Measurements from ENCODE around the gene SNAP25. TPM values are rescaled to one million over a fixed set of nuclear protein-coding genes. Genes with fewer than 3 reads are reported as not detected.
A peak's percentile ranks its signal among the peaks of the same experiment; 100 is the strongest.

Gene SNAP25
- total RNA-seq, 2 experiments from 2014 or later = not detected

DNA sequence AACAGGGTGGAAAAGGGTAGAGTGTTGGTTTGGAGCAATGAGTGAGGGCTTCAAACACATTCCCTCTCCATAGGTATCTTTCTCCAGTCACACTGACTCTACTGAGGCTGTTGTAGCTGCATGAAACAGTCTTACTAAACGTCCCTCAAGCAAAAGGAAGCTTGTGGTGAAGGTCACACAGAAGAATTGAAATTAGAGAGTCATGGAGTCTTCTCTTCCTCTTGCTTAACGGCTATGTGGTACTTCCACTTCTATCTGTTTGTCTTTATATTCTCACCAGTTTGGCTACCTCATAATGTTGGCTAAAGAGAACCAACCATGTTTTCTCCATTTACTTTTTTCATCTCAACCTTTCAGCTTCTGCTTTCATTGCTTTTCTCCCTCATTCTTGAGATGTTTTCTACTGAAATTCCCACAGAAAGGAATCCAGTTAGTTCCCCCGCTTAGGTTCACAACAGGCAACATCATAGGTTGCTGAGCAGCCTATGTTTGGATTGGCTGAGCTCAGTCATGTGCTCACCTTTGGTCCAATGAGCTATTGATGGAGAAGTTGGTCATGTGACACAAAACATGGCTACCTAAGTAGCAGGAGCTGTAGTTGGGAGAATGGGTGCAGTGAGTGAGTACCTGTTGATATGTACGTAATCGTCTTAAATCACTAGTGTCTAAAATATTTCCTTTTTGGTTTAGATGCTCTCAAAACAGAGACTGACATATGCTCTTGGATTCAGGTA, 99.8 kb downstream of the SNAP25 start:
- H3K36me3 Mint-ChIP-seq = no peaks in the 10 kb centered on the region
- H3K4me1 Mint-ChIP-seq = no peaks in the 10 kb centered on the region
- no peak overlapping the region for H3K4me3 Mint-ChIP-seq
- no peak for DNase-seq
- H3K27ac Mint-ChIP-seq = no peak overlapping the region
- H3K9me3 Mint-ChIP-seq = peaks cover 3% of the 10 kb centered on the region
- peaks cover 21% of the 10 kb centered on the region for H3K27me3 Mint-ChIP-seq

DNA sequence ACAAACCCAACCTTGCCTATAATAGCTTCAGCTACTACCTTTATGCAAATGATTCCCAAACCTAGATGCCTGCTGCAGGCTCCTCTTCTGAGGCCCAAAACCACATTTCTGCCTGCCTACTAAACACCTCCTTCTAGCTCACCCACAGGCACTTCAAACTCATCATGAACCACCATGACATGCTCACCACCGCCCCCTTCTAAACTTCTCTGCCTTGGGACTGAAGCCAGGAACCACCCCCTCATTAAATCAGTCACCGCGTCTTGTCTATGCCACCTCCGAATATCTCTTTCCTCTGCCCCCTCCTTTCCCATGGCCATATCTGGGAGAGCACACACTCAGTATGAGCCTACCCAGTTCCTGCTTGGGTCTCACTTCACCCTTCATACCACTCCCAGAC, 101.2 kb downstream of the SNAP25 start:
- no peak overlapping the region for H3K27ac Mint-ChIP-seq
- H3K4me1 Mint-ChIP-seq = no peaks in the 10 kb centered on the region
- peaks cover 17% of the 10 kb centered on the region for H3K27me3 Mint-ChIP-seq

DNA sequence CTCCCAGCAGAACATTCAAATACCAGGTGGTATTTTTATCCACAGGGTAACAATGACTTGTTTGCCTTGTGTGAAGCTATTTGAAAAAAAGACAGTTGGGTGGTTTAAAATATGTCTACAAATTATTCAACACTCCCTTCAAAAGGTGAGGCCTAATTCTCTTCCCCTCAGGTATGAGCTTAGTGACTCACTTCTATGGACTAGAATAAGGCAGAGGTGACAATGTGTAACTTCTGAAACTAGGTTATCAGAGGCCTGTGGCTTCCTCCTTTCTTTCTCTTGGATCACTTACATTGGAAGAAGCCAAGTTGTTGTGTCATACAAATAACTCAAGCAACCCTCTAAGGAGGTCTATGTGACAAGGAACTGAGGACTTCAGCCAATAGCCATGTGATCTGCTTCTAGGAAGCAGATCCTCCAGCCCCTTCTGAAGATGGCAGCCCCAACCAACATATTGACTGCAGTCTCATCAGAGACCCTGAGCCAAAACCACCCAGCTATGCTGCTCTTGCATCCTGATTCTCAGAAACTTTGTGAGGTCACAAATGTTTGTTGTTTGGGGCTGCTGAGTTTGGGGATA, 102.6 kb downstream of the SNAP25 start:
- DNase-seq = no peak
- peaks cover 17% of the 10 kb centered on the region for H3K27me3 Mint-ChIP-seq
- no peak overlapping the region for H3K4me3 Mint-ChIP-seq
- H3K4me1 Mint-ChIP-seq = no peaks in the 10 kb centered on the region
- H3K9me3 Mint-ChIP-seq = peaks cover 2% of the 10 kb centered on the region
- no peak overlapping the region for H3K27ac Mint-ChIP-seq
- H3K36me3 Mint-ChIP-seq = no peaks in the 10 kb centered on the region

More for the DNA sequence above, 101.2 kb downstream of the SNAP25 start:
- Mint-ChIP-seq H3K4me3 (no peak overlapping the region), H3K36me3 (no peaks in the 10 kb centered on the region), H3K9me3 (peaks cover 3% of the 10 kb centered on the region)
- DNase-seq = no peak

DNA sequence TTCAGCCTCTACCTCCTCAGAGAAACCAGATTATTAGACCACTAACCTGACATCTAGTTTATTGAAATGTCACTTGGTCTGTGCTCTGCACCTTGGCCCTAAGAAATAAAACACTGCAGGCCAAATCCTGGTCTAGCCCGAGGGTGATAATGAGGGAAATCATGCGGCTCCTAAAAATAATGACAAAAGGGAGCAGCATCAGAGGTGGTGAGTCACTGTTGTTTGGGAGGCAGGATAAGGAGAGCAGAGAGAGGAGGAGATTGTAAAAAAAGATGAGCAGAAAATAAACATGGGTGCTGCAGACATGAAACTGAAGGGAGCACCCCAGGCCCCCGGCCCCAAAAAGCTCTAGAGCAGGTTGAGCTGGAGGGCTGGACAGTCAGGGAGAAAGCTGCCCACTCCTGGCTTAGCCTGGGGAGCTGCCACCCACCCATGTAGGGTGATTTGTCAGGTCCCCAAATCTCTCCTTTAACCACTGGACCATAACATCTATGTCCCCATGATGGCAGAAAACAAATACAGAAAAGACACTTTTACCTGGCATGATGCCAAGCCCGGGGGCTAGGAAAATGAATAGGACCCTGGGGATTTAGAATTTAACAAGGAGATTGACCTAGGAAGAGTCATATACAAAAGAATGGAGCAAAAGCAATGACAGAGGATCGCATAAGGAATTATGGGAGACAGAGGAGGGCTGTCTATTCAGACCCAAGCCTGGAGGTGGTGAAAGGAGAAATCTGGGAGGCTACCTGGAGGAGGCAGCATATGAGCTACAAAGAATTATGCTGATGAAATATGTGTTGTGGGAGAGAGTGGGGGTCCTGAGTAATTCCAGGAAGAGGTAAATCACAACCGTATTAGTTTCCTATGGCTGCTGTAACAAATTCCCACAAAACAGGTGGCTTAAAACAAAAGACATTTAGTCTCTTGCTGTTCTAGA, 103.7 kb downstream of the SNAP25 start:
- H3K27ac Mint-ChIP-seq = no peak overlapping the region
- peaks cover 17% of the 10 kb centered on the region for H3K27me3 Mint-ChIP-seq
- no peak overlapping the region for H3K4me3 Mint-ChIP-seq
- H3K9me3 Mint-ChIP-seq = no peaks in the 10 kb centered on the region
- no peaks in the 10 kb centered on the region for H3K4me1 Mint-ChIP-seq
- DNase-seq = no peak
- H3K36me3 Mint-ChIP-seq = no peaks in the 10 kb centered on the region

DNA sequence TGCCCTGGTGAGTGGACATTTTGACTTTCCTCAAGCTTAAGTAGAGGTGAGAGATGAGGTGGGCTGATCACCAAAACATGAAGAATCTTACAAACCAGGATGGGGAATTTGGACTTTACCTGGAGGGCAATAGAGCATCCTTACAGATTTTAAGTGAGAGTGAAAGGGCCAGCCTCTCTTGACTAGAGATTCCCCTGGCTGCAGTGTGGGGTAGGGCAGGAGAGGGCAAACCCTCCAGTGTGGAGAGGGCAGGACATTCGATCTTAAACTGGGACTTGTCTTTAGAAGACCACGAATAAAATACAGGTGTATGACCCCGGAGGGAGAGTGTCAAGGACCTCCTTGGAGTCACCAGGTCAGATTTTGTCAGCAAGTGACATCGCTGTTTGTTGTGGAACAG, 105.1 kb downstream of the SNAP25 start:
- Mint-ChIP-seq H3K4me3 (no peak overlapping the region), H3K9me3 (no peaks in the 10 kb centered on the region), H3K36me3 (no peaks in the 10 kb centered on the region), H3K4me1 (no peaks in the 10 kb centered on the region), H3K27me3 (peaks cover 13% of the 10 kb centered on the region), H3K27ac (no peak overlapping the region)
- DNase-seq = no peak

DNA sequence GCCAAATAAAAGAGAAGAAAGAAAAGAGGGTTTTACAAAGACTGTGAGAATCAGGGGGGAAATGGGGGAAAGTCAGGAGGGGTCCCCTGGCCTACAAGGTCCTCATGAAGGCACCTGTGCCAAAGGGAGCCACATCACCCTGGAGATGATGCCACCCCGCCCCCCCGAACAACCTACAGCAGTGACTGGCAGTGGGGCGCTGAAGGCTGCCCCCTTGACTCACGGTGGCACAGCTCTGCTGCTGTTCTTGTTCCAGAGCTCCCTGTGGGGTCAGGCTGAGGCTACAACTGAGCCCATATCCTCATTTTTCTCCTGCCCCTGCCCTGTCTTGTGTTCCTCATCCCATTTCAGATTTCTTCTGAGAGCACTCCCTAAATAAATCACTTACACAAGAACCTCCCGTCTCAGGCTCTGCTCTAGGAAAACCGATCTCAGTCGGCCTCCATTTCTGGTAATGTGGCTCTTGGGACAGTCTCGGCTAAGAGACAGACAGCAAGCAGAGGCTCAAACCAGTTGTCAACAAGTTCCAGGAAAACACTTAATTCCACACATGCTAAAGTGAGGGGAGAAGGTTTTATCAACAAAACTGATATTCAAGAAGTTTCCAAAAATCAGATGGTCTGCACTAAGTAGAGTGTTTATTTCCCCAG, 105.7 kb downstream of the SNAP25 start:
- Mint-ChIP-seq H3K9me3 (no peaks in the 10 kb centered on the region), H3K4me1 (no peaks in the 10 kb centered on the region), H3K27me3 (peaks cover 12% of the 10 kb centered on the region), H3K4me3 (no peak overlapping the region), H3K27ac (no peak overlapping the region), H3K36me3 (no peaks in the 10 kb centered on the region)
- no peak for DNase-seq

DNA sequence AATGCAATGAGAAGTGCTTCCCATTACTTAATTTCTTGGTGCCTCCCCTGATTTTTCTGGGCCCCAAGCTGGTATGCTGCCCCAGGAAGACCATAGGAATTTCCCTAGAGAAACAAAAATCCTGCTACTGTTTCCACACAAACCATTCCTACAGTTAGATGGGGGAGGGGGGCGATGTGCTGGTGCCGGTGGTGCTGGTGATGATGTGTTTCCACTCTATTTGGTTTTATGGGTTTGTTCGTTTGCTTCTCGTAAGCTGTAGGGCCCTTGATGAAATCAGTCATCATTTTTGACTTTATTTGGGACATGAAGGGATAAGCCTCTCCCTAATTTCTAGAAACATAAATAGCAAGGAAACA, 110.2 kb downstream of the SNAP25 start:
- H3K9me3 Mint-ChIP-seq = no peaks in the 10 kb centered on the region
- no peak overlapping the region for H3K27ac Mint-ChIP-seq
- H3K27me3 Mint-ChIP-seq = peaks cover 6% of the 10 kb centered on the region

DNA sequence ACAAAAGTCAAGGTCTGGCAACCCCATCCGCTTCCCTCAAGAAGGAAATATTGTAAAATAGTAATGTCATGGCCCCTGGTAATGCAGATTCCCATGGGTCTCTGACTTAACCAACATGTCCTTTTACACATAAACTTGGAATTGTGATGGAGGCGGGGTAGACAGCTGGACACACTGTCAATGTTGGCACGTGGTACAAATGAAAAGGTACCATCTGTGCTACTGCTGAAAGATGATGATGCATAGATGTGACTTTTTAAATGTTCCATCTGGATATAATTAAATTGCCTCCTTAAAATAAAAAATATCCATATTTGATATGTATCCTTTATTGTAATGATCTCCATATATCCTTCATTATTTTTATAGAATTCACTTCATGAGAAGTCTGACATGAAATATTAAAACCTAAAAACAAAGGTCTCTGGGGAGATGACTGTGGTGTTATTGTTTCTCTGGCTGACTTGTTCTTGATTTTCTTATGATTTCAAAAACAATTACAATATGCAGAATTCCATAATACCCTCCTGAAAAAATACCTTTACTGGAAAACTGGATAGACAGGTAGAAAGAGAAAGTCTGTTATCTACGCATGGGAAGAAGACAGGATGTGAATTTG, 110.9 kb downstream of the SNAP25 start:
- DNase-seq = no peak
- H3K27ac Mint-ChIP-seq = no peak overlapping the region
- H3K4me3 Mint-ChIP-seq = no peak overlapping the region
- H3K4me1 Mint-ChIP-seq = no peaks in the 10 kb centered on the region
- no peaks in the 10 kb centered on the region for H3K36me3 Mint-ChIP-seq
- H3K9me3 Mint-ChIP-seq = no peaks in the 10 kb centered on the region
- H3K27me3 Mint-ChIP-seq = peaks cover 4% of the 10 kb centered on the region

More for the DNA sequence above, 110.2 kb downstream of the SNAP25 start:
- no peaks in the 10 kb centered on the region for H3K4me1 Mint-ChIP-seq
- no peak overlapping the region for H3K4me3 Mint-ChIP-seq
- no peak for DNase-seq
- H3K36me3 Mint-ChIP-seq = no peaks in the 10 kb centered on the region

DNA sequence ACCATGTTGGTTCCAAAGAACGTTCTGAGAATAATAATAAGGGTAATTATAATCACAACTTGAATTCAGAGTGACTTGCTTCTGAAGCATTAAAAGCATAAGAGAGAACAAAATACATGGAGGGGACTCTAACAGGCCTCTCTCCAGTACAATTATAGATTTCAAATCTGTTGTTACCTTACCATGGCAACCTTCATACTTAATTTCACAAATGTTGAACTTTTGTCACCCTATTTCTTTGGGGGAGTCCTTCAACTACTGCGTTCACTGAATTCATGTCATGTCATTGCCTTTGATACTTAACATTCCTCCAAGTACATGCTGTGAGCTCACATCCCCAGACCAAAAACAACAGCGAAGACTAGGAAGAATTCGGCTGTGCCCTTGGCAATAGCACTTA, 111.4 kb downstream of the SNAP25 start:
- no peak for DNase-seq
- Mint-ChIP-seq H3K36me3 (no peaks in the 10 kb centered on the region), H3K27ac (no peak overlapping the region), H3K9me3 (no peaks in the 10 kb centered on the region), H3K4me3 (no peak overlapping the region), H3K4me1 (no peaks in the 10 kb centered on the region), H3K27me3 (peaks cover 3% of the 10 kb centered on the region)

DNA sequence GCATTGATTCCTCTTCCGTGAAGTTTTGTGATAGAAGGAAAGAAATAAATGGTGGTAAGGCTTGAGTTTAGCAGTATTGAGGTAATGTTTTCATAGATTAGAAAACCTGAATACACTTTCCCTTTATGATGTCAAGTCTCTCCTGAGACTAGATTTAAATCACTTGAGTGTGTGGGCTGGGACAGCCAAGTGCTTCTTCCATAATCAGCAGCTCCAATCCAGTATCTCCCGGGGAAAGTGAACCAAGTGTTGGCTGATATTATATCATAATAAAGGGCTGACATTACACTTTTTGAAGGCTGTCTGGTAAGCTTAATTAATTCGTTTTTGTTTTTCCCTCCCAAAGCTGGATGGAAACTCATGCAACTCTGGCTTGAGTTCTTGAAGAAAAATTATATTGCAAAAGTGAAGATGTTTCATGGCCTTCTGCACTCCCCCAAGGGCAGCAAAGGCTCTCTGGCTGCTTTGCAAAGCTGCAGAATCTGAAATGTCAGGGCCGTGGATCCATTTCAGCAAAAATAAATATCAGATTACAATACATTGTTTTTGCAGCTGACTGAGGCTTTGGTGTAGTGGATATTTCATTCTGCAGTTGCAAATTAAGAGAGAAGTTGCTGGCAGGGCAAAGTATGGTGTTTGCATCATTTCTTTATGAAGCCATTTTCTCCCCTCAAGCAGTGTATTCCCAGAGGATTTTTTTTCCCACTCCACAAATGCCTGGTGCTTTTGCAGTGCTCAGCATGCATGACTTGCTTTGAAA, 114.2 kb downstream of the SNAP25 start:
- Mint-ChIP-seq H3K4me1 (no peaks in the 10 kb centered on the region), H3K27me3 (peaks cover under 1% of the 10 kb centered on the region), H3K27ac (no peak overlapping the region), H3K9me3 (no peaks in the 10 kb centered on the region), H3K36me3 (no peaks in the 10 kb centered on the region), H3K4me3 (no peak overlapping the region)
- DNase-seq = no peak

DNA sequence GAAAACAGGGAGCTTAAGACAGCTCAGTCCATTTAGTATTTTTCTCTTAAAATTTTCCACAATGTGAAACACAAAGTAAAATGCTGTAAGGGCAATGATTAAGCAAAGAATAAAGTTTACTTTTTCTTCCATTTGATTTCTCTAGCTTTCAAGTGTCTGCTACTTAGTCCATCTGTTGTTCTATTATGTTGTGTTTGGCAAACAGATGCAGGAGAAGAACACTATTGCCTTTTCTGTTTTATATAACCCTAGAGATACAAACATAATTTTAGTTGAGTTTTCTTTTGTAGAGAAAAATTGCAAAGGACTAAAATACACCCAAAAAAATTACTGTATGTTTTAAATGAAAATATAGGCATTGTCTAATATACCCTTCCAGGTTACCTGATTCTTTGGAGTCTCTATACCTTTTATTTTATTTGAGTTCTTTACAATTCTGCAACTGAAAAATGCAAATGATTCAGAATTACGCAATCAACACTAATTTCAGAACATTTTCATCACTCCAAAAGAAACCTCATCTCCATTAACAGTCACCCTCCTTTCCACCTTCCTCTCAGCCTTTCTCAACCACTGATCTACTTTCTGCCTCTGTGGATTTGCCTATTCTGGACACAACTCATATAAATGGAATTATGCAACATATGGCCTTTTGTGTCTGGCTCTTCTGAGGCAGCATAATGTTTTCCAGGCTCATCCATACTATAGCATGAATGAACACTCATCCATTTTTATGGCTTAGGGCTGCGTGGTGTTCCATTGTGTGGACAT, 118.5 kb downstream of the SNAP25 start:
- DNase-seq = no peak
- Mint-ChIP-seq H3K9me3 (no peaks in the 10 kb centered on the region), H3K36me3 (no peaks in the 10 kb centered on the region), H3K4me3 (no peak overlapping the region), H3K27ac (no peak overlapping the region), H3K27me3 (peaks cover 13% of the 10 kb centered on the region), H3K4me1 (peaks cover 3% of the 10 kb centered on the region)

DNA sequence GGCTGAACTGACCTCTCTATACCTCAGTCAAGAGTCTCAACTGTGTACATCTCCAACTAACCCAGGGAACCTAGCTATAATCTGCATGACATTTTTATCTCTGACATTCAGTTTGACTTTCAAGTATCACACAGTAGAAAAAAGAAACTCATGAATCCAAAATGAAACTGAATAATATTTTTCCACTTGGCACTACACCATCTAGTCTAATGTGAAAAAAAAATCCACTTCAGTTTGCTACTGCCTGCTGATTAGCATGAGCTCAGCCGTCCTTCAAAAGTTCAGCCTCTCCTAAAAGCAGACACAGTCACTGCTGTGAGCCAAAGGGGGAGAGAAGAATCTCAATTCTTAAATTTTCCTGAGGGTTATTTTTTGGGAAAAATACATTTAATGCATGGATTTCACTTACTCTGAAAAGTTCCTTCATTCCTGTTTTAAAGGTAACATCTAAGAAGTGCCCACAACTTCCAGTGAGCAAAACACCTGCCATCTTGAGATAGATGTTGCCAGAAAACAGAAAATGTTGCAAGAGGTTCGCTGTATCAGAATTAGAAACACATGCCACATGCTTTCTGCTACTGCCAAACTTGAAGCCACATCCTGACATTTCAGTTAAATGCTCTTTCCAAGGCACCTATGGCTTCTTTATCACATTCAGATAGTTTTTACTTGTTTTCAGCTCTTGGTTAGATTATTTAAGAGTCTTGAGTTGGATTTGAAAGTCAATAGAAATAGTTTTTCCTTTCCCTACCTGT, 120.0 kb downstream of the SNAP25 start:
- Mint-ChIP-seq H3K4me3 (peak overlapping the region; percentile 22), H3K27ac (no peak overlapping the region)

DNA sequence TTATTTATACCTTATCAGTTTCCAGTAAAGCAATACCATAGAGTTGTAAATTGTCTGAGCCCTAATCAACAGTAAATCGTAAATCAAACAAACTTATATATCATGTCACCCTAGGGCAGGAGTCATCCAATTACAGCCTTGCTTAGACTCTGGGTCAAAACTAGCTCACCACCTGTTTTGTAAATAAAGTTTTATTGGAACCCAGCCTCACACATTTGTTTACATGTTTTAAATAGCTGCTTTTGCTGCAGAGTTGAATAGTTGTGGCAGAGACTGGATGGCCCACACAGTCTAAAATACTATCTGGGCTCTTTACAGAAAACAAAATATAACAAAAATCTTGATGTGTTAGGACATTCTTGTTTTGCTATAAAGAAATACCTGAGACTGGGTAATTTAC, 121.0 kb downstream of the SNAP25 start:
- Mint-ChIP-seq H3K36me3 (no peaks in the 10 kb centered on the region), H3K27me3 (peaks cover 13% of the 10 kb centered on the region), H3K27ac (no peak overlapping the region), H3K4me1 (peaks cover 3% of the 10 kb centered on the region), H3K4me3 (no peak overlapping the region), H3K9me3 (no peaks in the 10 kb centered on the region)
- no peak for DNase-seq

More for the DNA sequence above, 120.0 kb downstream of the SNAP25 start:
- no peak for DNase-seq
- no peaks in the 10 kb centered on the region for H3K36me3 Mint-ChIP-seq
- H3K4me1 Mint-ChIP-seq = peaks cover 3% of the 10 kb centered on the region
- no peaks in the 10 kb centered on the region for H3K9me3 Mint-ChIP-seq
- peaks cover 13% of the 10 kb centered on the region for H3K27me3 Mint-ChIP-seq
